GM23338 (cell line): ENCODE measurements around the gene RBM33. TPM values are rescaled to one million over a fixed set of nuclear protein-coding genes. Genes with fewer than 3 reads are reported as not detected.
A peak's percentile ranks its signal among the peaks of the same experiment; 100 is the strongest.

Experiments
- ATAC-seq: fragments of 200-7000 bp; cut with Tn5 transposase; 3 replicates; pipeline ENCODE4 v1.9.1; 2020
- DNase-seq: peaks from one replicate; pipeline ENCODE4 v3.0.0-alpha.2; 2015; ENCODE audit warnings: low spot score
- H2AFZ ChIP-seq: fragments of 200-600 bp; sonication (generic); 2 replicates; pipeline ENCODE4 v1.8.0; 2016; ENCODE audit warnings: antibody characterized with exemption, mild to moderate bottlenecking, moderate library complexity
- H3F3A ChIP-seq: fragments of 200-600 bp; sonication (generic); replicated peaks from 2 replicates; pipeline ENCODE4 v1.8.0; 2017; ENCODE audit warnings: antibody characterized with exemption, mixed run types, low read depth
- H3K27ac ChIP-seq: fragments of 200-600 bp; sonication (generic); 2 replicates; pipeline ENCODE4 v1.6.1; 2016; ENCODE audit warnings: low read depth
- H3K27me3 ChIP-seq: fragments of 200-600 bp; sonication (generic); 2 replicates; pipeline ENCODE4 v1.8.0; 2016; ENCODE audit warnings: mild to moderate bottlenecking, mixed run types, moderate library complexity; ENCODE audit not compliant: insufficient read depth
- H3K36me3 ChIP-seq: fragments of 200-600 bp; sonication (generic); 2 replicates; pipeline ENCODE4 v1.8.0; 2016; ENCODE audit warnings: mild to moderate bottlenecking; ENCODE audit not compliant: insufficient read depth
- H3K4me1 ChIP-seq: fragments of 200-600 bp; sonication (generic); 2 replicates; pipeline ENCODE4 v1.8.0; 2016; ENCODE audit warnings: mild to moderate bottlenecking, moderate library complexity; ENCODE audit not compliant: insufficient read depth
- H3K4me2 ChIP-seq: fragments of 200-600 bp; sonication (generic); 2 replicates; pipeline ENCODE4 v1.7.1; 2017; ENCODE audit warnings: mixed run types
- H3K4me3 ChIP-seq: fragments of 200-600 bp; sonication (generic); 2 replicates; pipeline ENCODE4 v1.6.1; 2016; ENCODE audit warnings: mixed run types
- H3K79me2 ChIP-seq: fragments of 200-600 bp; sonication (generic); replicated peaks from 2 replicates; pipeline ENCODE4 v1.8.0; 2017; ENCODE audit warnings: mild to moderate bottlenecking; ENCODE audit not compliant: insufficient read depth
- H3K9me2 ChIP-seq: fragments of 200-600 bp; sonication (generic); 2 replicates; pipeline ENCODE4 v1.8.0; 2017; ENCODE audit not compliant: insufficient read depth
- H4K20me1 ChIP-seq: fragments of 200-600 bp; sonication (generic); replicated peaks from 2 replicates; pipeline ENCODE4 v1.8.0; 2017; ENCODE audit warnings: mild to moderate bottlenecking; ENCODE audit not compliant: insufficient read depth
- H3K27ac Mint-ChIP-seq: 2 replicates; pipeline ENCODE4 v1.8.0; 2020; ENCODE audit warnings: inconsistent platforms, mild to moderate bottlenecking, moderate library complexity, mixed read lengths
- H3K27me3 Mint-ChIP-seq: 3 replicates; pipeline ENCODE4 v1.8.0; 2022; ENCODE audit warnings: low read depth, mild to moderate bottlenecking, moderate library complexity, mixed read lengths, inconsistent platforms; ENCODE audit not compliant: insufficient read depth, poor library complexity
- H3K36me3 Mint-ChIP-seq: 3 replicates; pipeline ENCODE4 v1.8.0; 2021; ENCODE audit warnings: low read depth, mild to moderate bottlenecking, inconsistent platforms, moderate library complexity, mixed read lengths
- H3K4me1 Mint-ChIP-seq: 3 replicates; pipeline ENCODE4 v1.8.0; 2020; ENCODE audit warnings: mild to moderate bottlenecking, inconsistent platforms, mixed read lengths
- H3K4me3 Mint-ChIP-seq: 3 replicates; pipeline ENCODE4 v1.8.0; 2021; ENCODE audit warnings: moderate library complexity, mild to moderate bottlenecking, inconsistent platforms, mixed read lengths
- H3K9me3 Mint-ChIP-seq: 3 replicates; pipeline ENCODE4 v1.8.0; 2020; ENCODE audit warnings: moderate library complexity, mild to moderate bottlenecking, inconsistent platforms, mixed read lengths
- CREB1 ChIP-seq: fragments of 250-450 bp; sonication (Bioruptor Pico); IDR thresholded peaks from 2 replicates; pipeline ENCODE4 v1.5.0; 2020; ENCODE audit warnings: low read depth, mild to moderate bottlenecking, moderate library complexity
- EZH2 ChIP-seq: fragments of 200-600 bp; sonication (generic); IDR thresholded peaks from one replicate; pipeline ENCODE4 v1.8.0; 2017; ENCODE audit warnings: antibody characterized with exemption, mild to moderate bottlenecking, low read depth; ENCODE audit not compliant: unreplicated experiment
- EZH2phosphoT487 ChIP-seq: fragments of 200-600 bp; sonication (generic); IDR thresholded peaks from one replicate; pipeline ENCODE4 v1.8.1; 2018; ENCODE audit warnings: antibody characterized with exemption; ENCODE audit not compliant: unreplicated experiment
- JUNB ChIP-seq: IDR thresholded peaks from one replicate; pipeline ENCODE4 v1.6.1; 2016; ENCODE audit warnings: antibody characterized with exemption; ENCODE audit not compliant: unreplicated experiment
- NANOG ChIP-seq: IDR thresholded peaks from 2 replicates; pipeline ENCODE4 v1.6.1; 2016; ENCODE audit warnings: antibody characterized with exemption, borderline replicate concordance
- POLR2AphosphoS5 ChIP-seq: IDR thresholded peaks from 2 replicates; pipeline ENCODE4 v1.6.1; 2016; ENCODE audit warnings: antibody characterized with exemption, low read depth
- STAT1 ChIP-seq: IDR thresholded peaks from one replicate; pipeline ENCODE4 v1.6.1; 2016; ENCODE audit warnings: antibody characterized with exemption; ENCODE audit not compliant: unreplicated experiment
- ZNF331 ChIP-seq: fragments of 250-450 bp; sonication (Bioruptor Pico); IDR thresholded peaks from 2 replicates; pipeline ENCODE4 v1.5.0; 2020; ENCODE audit warnings: low read depth, mild to moderate bottlenecking, moderate library complexity
- polyA plus RNA-seq: library from polyadenylated mRNA; unstranded; fragments of >200 nt; fragmentation: Nextera tagmentation; extraction: Ambion mirVana; gene quantifications from 2 replicates; pipeline ENCODE4 v1.2.1, GENCODE V29; 2016
- total RNA-seq: library from RNA; depleted of rRNA; stranded (reverse); fragments of >200 nt; shearing (Covaris generic); gene quantifications from 2 replicates; pipeline ENCODE4 v1.2.3, GENCODE V29; 2014
- TF ChIP-seq, protein P1 (sequence below): IDR thresholded peaks from 2 replicates; pipeline ENCODE4 v1.6.1; 2016; ENCODE audit warnings: antibody characterized with exemption
- TF ChIP-seq, protein P2 (sequence below): IDR thresholded peaks from one replicate; pipeline ENCODE4 v1.6.1; 2018; ENCODE audit warnings: antibody characterized with exemption; ENCODE audit not compliant: unreplicated experiment
- TF ChIP-seq, protein P3 (sequence below): fragments of 250-450 bp; sonication (Bioruptor Pico); IDR thresholded peaks from 2 replicates; pipeline ENCODE4 v1.5.0; 2020; ENCODE audit warnings: mild to moderate bottlenecking, moderate library complexity

RBM33 gene
- total and polyA plus RNA-seq, 2 experiments from 2014 or later = 47.7 to 94.7 TPM

DNA sequence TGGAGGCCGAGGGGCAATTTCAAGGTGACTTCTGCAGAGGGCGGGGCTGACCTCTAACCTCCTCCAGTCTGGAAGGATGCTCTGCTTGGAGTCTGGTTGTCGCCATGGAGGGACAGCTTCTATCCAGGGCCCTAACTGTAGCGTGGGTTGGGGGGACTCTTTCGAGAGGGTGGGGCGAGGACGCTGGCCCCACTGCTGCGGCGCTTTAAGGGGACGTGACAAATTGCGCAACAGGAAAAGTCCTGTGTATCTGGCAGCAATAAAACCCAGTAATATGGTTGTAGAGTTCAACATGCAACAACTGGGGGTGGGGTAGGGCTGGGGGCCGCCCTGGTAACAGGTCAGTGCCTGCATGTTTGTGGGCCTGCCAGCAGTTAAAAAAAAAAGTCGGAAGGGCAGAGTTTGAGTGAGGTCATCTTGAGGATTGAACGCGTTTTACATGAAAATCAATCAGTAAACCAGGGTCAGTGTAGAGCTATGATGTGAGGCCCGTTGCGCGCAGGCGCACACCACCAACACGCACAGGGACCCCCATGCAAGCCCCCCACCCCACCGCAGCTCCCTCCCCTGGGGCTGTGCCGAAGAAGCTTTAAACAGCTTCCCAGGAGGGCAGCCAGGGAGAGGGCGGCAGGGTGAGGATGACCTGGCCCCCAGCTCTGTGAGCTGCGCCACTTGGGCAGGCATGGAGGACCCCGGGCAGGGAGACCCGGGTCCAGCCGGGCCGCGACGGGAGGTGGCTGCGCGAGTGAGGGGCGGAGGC is 163.5 kb downstream of the RBM33 start:
- Histone ChIP-seq H3K4me3 (peak overlapping the region; percentile 55), H2AFZ (no peak overlapping the region), H4K20me1 (0 out of 2 replicates have a peak, but pooled peaks cover 10% of the 10 kb centered on the region), H3K79me2 (no peaks in the 10 kb centered on the region), H3F3A (no peaks in the 10 kb centered on the region), H3K36me3 (no peaks in the 10 kb centered on the region), H3K27ac (no peak overlapping the region), H3K27me3 (peaks cover 100% of the 10 kb centered on the region), H3K4me2 (peak overlapping the region; percentile 80), H3K9me2 (no peaks in the 10 kb centered on the region), H3K4me1 (peaks cover 47% of the 10 kb centered on the region)
- H3K36me3 Mint-ChIP-seq = no peaks in the 10 kb centered on the region
- H3K27ac Mint-ChIP-seq = no peak overlapping the region
- TF ChIP-seq, protein P1, sequence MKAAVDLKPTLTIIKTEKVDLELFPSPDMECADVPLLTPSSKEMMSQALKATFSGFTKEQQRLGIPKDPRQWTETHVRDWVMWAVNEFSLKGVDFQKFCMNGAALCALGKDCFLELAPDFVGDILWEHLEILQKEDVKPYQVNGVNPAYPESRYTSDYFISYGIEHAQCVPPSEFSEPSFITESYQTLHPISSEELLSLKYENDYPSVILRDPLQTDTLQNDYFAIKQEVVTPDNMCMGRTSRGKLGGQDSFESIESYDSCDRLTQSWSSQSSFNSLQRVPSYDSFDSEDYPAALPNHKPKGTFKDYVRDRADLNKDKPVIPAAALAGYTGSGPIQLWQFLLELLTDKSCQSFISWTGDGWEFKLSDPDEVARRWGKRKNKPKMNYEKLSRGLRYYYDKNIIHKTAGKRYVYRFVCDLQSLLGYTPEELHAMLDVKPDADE = no peak
- TF ChIP-seq, protein P2, sequence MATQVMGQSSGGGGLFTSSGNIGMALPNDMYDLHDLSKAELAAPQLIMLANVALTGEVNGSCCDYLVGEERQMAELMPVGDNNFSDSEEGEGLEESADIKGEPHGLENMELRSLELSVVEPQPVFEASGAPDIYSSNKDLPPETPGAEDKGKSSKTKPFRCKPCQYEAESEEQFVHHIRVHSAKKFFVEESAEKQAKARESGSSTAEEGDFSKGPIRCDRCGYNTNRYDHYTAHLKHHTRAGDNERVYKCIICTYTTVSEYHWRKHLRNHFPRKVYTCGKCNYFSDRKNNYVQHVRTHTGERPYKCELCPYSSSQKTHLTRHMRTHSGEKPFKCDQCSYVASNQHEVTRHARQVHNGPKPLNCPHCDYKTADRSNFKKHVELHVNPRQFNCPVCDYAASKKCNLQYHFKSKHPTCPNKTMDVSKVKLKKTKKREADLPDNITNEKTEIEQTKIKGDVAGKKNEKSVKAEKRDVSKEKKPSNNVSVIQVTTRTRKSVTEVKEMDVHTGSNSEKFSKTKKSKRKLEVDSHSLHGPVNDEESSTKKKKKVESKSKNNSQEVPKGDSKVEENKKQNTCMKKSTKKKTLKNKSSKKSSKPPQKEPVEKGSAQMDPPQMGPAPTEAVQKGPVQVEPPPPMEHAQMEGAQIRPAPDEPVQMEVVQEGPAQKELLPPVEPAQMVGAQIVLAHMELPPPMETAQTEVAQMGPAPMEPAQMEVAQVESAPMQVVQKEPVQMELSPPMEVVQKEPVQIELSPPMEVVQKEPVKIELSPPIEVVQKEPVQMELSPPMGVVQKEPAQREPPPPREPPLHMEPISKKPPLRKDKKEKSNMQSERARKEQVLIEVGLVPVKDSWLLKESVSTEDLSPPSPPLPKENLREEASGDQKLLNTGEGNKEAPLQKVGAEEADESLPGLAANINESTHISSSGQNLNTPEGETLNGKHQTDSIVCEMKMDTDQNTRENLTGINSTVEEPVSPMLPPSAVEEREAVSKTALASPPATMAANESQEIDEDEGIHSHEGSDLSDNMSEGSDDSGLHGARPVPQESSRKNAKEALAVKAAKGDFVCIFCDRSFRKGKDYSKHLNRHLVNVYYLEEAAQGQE = no peak
- TF ChIP-seq CREB1 (CRISPR knock-in tag) (no peak), NANOG (no peak), EZH2 (no peak), ZNF331 (CRISPR knock-in tag) (no peak), POLR2AphosphoS5 (no peak), EZH2phosphoT487 (no peak), JUNB (no peak), STAT1 (no peak)
- TF ChIP-seq, protein P3, sequence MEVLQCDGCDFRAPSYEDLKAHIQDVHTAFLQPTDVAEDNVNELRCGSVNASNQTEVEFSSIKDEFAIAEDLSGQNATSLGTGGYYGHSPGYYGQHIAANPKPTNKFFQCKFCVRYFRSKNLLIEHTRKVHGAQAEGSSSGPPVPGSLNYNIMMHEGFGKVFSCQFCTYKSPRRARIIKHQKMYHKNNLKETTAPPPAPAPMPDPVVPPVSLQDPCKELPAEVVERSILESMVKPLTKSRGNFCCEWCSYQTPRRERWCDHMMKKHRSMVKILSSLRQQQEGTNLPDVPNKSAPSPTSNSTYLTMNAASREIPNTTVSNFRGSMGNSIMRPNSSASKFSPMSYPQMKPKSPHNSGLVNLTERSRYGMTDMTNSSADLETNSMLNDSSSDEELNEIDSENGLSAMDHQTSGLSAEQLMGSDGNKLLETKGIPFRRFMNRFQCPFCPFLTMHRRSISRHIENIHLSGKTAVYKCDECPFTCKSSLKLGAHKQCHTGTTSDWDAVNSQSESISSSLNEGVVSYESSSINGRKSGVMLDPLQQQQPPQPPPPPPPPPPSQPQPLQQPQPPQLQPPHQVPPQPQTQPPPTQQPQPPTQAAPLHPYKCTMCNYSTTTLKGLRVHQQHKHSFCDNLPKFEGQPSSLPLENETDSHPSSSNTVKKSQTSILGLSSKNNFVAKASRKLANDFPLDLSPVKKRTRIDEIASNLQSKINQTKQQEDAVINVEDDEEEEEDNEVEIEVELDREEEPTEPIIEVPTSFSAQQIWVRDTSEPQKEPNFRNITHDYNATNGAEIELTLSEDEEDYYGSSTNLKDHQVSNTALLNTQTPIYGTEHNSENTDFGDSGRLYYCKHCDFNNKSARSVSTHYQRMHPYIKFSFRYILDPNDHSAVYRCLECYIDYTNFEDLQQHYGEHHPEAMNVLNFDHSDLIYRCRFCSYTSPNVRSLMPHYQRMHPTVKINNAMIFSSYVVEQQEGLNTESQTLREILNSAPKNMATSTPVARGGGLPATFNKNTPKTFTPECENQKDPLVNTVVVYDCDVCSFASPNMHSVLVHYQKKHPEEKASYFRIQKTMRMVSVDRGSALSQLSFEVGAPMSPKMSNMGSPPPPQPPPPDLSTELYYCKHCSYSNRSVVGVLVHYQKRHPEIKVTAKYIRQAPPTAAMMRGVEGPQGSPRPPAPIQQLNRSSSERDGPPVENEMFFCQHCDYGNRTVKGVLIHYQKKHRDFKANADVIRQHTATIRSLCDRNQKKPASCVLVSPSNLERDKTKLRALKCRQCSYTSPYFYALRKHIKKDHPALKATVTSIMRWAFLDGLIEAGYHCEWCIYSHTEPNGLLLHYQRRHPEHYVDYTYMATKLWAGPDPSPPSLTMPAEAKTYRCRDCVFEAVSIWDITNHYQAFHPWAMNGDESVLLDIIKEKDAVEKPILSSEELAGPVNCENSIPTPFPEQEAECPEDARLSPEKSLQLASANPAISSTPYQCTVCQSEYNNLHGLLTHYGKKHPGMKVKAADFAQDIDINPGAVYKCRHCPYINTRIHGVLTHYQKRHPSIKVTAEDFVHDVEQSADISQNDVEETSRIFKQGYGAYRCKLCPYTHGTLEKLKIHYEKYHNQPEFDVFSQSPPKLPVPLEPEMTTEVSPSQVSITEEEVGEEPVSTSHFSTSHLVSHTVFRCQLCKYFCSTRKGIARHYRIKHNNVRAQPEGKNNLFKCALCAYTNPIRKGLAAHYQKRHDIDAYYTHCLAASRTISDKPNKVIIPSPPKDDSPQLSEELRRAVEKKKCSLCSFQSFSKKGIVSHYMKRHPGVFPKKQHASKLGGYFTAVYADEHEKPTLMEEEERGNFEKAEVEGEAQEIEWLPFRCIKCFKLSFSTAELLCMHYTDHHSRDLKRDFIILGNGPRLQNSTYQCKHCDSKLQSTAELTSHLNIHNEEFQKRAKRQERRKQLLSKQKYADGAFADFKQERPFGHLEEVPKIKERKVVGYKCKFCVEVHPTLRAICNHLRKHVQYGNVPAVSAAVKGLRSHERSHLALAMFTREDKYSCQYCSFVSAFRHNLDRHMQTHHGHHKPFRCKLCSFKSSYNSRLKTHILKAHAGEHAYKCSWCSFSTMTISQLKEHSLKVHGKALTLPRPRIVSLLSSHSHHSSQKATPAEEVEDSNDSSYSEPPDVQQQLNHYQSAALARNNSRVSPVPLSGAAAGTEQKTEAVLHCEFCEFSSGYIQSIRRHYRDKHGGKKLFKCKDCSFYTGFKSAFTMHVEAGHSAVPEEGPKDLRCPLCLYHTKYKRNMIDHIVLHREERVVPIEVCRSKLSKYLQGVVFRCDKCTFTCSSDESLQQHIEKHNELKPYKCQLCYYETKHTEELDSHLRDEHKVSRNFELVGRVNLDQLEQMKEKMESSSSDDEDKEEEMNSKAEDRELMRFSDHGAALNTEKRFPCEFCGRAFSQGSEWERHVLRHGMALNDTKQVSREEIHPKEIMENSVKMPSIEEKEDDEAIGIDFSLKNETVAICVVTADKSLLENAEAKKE (CRISPR knock-in tag) = no peak
- peaks cover 86% of the 10 kb centered on the region for H3K27me3 Mint-ChIP-seq
- DNase-seq = peak; percentile 35
- H3K4me3 Mint-ChIP-seq = peak overlapping the region; percentile 67
- peaks cover 53% of the 10 kb centered on the region for H3K4me1 Mint-ChIP-seq
- peaks cover 5% of the 10 kb centered on the region for H3K9me3 Mint-ChIP-seq
- ATAC-seq = no peak
